ENCODE results near the gene GABARAPL2.
A peak's percentile ranks its signal among the peaks of the same experiment; 100 is the strongest.

The GABARAPL2 gene

DNA sequence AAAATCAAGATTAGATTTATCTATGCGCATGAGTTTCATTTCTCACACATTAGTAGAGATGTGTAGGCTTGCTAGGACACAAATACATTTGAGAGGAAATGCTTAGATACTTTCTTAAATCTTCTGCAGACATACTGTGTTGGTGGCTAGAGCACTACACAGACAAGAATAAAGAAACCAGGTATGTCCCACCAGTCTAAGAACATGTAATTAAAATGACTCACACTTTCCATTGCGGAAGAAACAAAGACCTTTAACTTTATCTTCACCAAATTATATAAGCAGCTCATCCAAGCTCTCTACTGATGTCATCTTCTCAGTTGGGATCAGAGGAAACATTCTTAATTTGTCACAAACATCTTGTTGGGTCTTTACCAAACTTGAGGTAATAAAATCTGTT, 12.5 kb downstream of the GABARAPL2 start:
- Histone ChIP-seq H3K9me3 (ENCODE audit: control insufficient read depth, insufficient read depth, low read depth, low read length) (no peaks in the 10 kb centered on the region), H3K4me3 (ENCODE audit: low read depth, low read length) (no peak overlapping the region), H3K27ac (ENCODE audit: extremely low read depth, low read depth, low read length) (no peak overlapping the region), H3K4me1 (ENCODE audit: control insufficient read depth, insufficient read depth, low read length) (no peaks in the 10 kb centered on the region), H3K36me3 (ENCODE audit: control insufficient read depth in 2 of 2, insufficient read depth in 1 of 2, low read length in 2 of 2) (peaks cover 17 to 62% of the 10 kb centered on the region in 2 experiments)
- TF ChIP-seq ZNF629 (tag by site-specific recombination; IDR thresholded peaks at IDR 0.05): peak; percentile 13; the same call in 1 of the 2 replicates
- no peak for TF ChIP-seq ZNF792 (tag by site-specific recombination; IDR thresholded peaks at IDR 0.05)
- peak; percentile 86 for TF ChIP-seq SP7 (tag by site-specific recombination; IDR thresholded peaks at IDR 0.05)
- TF ChIP-seq, protein P1, sequence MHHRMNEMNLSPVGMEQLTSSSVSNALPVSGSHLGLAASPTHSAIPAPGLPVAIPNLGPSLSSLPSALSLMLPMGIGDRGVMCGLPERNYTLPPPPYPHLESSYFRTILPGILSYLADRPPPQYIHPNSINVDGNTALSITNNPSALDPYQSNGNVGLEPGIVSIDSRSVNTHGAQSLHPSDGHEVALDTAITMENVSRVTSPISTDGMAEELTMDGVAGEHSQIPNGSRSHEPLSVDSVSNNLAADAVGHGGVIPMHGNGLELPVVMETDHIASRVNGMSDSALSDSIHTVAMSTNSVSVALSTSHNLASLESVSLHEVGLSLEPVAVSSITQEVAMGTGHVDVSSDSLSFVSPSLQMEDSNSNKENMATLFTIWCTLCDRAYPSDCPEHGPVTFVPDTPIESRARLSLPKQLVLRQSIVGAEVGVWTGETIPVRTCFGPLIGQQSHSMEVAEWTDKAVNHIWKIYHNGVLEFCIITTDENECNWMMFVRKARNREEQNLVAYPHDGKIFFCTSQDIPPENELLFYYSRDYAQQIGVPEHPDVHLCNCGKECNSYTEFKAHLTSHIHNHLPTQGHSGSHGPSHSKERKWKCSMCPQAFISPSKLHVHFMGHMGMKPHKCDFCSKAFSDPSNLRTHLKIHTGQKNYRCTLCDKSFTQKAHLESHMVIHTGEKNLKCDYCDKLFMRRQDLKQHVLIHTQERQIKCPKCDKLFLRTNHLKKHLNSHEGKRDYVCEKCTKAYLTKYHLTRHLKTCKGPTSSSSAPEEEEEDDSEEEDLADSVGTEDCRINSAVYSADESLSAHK (tag by site-specific recombination; IDR thresholded peaks at IDR 0.05): 0 out of 2 replicates have a peak, but pooled peaks have one; percentile 23
- TF ChIP-seq ZNF585B (tag by site-specific recombination; IDR thresholded peaks at IDR 0.05): no peak
- POLR2A ChIA-PET: no interaction called here
- CTCF ChIA-PET: interaction anchor here (1.1 kb wide), 1 partner anchor 44 kb away, joined by 3 read pairs; the partner anchor contains the start of gene ADAT1

DNA sequence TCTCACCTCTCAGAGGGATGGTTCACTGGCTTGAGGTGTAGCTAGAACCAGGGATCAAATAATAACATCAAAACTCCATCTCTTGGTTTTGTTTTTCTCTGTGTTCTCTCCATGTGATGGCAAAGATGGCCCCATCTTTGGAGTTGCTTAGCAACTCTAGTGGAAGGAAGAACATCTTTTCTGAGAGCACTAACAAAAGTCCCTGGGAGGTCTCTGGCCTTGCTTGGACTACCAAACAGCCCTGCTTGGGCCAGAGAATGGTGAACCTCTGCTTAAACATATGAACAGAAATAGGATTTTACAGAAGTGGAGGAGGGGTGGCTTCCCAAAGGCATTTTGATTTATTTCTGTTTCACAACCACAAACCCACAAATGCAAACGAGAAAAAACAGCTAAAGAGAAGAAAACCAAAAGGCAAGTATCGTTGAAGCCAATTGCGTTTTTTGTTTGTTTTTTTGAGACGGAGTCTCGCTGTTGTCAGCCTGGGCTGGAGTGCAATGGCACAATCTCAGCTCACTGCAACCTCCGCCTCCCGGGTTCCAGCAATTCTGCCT, 13.2 kb downstream of the GABARAPL2 start:
- Histone ChIP-seq H3K36me3 (ENCODE audit: control insufficient read depth in 2 of 2, insufficient read depth in 1 of 2, low read length in 2 of 2) (peaks cover 16 to 56% of the 10 kb centered on the region in 2 experiments; a peak in 2 of 3 replicates), H3K27ac (ENCODE audit: extremely low read depth, low read depth, low read length) (no peak overlapping the region), H3K9me3 (ENCODE audit: control insufficient read depth, insufficient read depth, low read depth, low read length) (no peaks in the 10 kb centered on the region), H3K4me1 (ENCODE audit: control insufficient read depth, insufficient read depth, low read length) (no peaks in the 10 kb centered on the region), H3K4me3 (ENCODE audit: low read depth, low read length) (no peak overlapping the region)
- TF ChIP-seq ZNF19 (tag by site-specific recombination; IDR thresholded peaks at IDR 0.05; ENCODE audit: low read depth): no peak
- TF ChIP-seq, protein P2, sequence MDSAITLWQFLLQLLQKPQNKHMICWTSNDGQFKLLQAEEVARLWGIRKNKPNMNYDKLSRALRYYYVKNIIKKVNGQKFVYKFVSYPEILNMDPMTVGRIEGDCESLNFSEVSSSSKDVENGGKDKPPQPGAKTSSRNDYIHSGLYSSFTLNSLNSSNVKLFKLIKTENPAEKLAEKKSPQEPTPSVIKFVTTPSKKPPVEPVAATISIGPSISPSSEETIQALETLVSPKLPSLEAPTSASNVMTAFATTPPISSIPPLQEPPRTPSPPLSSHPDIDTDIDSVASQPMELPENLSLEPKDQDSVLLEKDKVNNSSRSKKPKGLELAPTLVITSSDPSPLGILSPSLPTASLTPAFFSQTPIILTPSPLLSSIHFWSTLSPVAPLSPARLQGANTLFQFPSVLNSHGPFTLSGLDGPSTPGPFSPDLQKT (IDR thresholded peaks at IDR 0.05; ENCODE audit: borderline replicate concordance, low read depth, low read length): no peak
- no peak for TF ChIP-seq ZNF184 (tag by site-specific recombination; IDR thresholded peaks at IDR 0.05)
- TF ChIP-seq HOXA7 (CRISPR knock-in tag; IDR thresholded peaks at IDR 0.05; ENCODE audit: borderline replicate concordance): no peak
- TF ChIP-seq ZNF777 (tag by site-specific recombination; IDR thresholded peaks at IDR 0.05; ENCODE audit: borderline replicate concordance): no peak
- no peak for TF ChIP-seq GLI4 (tag by site-specific recombination; IDR thresholded peaks at IDR 0.05)
- no peak for TF ChIP-seq ZNF473 (tag by site-specific recombination; IDR thresholded peaks at IDR 0.05)
- no peak for TF ChIP-seq ZNF391 (tag by site-specific recombination; IDR thresholded peaks at IDR 0.05; ENCODE audit: borderline replicate concordance, low read depth)
- TF ChIP-seq, protein P3, sequence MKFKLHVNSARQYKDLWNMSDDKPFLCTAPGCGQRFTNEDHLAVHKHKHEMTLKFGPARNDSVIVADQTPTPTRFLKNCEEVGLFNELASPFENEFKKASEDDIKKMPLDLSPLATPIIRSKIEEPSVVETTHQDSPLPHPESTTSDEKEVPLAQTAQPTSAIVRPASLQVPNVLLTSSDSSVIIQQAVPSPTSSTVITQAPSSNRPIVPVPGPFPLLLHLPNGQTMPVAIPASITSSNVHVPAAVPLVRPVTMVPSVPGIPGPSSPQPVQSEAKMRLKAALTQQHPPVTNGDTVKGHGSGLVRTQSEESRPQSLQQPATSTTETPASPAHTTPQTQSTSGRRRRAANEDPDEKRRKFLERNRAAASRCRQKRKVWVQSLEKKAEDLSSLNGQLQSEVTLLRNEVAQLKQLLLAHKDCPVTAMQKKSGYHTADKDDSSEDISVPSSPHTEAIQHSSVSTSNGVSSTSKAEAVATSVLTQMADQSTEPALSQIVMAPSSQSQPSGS (tag by site-specific recombination; IDR thresholded peaks at IDR 0.05; ENCODE audit: low read depth): no peak
- TF ChIP-seq ZNF23 (tag by site-specific recombination; IDR thresholded peaks at IDR 0.05; ENCODE audit: borderline replicate concordance): no peak
- TF ChIP-seq ZNF747 (tag by site-specific recombination; IDR thresholded peaks at IDR 0.05): no peak
- TF ChIP-seq, protein P4, sequence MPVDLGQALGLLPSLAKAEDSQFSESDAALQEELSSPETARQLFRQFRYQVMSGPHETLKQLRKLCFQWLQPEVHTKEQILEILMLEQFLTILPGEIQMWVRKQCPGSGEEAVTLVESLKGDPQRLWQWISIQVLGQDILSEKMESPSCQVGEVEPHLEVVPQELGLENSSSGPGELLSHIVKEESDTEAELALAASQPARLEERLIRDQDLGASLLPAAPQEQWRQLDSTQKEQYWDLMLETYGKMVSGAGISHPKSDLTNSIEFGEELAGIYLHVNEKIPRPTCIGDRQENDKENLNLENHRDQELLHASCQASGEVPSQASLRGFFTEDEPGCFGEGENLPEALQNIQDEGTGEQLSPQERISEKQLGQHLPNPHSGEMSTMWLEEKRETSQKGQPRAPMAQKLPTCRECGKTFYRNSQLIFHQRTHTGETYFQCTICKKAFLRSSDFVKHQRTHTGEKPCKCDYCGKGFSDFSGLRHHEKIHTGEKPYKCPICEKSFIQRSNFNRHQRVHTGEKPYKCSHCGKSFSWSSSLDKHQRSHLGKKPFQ (tag by site-specific recombination; IDR thresholded peaks at IDR 0.05): no peak
- no peak for TF ChIP-seq ZNF837 (tag by site-specific recombination; IDR thresholded peaks at IDR 0.05)
- no peak for TF ChIP-seq ZNF140 (tag by site-specific recombination; IDR thresholded peaks at IDR 0.05)
- TF ChIP-seq SALL2 (tag by site-specific recombination; IDR thresholded peaks at IDR 0.05; ENCODE audit: borderline replicate concordance): no peak
- TF ChIP-seq, protein P5, sequence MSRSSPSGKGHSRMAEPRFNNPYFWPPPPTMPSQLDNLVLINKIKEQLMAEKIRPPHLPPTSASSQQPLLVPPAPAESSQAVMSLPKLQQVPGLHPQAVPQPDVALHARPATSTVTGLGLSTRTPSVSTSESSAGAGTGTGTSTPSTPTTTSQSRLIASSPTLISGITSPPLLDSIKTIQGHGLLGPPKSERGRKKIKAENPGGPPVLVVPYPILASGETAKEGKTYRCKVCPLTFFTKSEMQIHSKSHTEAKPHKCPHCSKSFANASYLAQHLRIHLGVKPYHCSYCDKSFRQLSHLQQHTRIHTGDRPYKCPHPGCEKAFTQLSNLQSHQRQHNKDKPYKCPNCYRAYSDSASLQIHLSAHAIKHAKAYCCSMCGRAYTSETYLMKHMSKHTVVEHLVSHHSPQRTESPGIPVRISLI (tag by site-specific recombination; IDR thresholded peaks at IDR 0.05): no peak
- ChIA-PET POLR2A (no interaction called here), CTCF (interaction anchor here (1.1 kb wide), 1 partner anchor 44 kb away, joined by 3 read pairs; the partner anchor contains the start of gene ADAT1)

All from HEK293 (cell line).